ENCODE measurements around the gene SMIM41.

Gene SMIM41

GRCh38 chr12:52050116-52050757, 29.3 kb upstream of the SMIM41 start:
- TF ChIP-seq, protein P1, sequence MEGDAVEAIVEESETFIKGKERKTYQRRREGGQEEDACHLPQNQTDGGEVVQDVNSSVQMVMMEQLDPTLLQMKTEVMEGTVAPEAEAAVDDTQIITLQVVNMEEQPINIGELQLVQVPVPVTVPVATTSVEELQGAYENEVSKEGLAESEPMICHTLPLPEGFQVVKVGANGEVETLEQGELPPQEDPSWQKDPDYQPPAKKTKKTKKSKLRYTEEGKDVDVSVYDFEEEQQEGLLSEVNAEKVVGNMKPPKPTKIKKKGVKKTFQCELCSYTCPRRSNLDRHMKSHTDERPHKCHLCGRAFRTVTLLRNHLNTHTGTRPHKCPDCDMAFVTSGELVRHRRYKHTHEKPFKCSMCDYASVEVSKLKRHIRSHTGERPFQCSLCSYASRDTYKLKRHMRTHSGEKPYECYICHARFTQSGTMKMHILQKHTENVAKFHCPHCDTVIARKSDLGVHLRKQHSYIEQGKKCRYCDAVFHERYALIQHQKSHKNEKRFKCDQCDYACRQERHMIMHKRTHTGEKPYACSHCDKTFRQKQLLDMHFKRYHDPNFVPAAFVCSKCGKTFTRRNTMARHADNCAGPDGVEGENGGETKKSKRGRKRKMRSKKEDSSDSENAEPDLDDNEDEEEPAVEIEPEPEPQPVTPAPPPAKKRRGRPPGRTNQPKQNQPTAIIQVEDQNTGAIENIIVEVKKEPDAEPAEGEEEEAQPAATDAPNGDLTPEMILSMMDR (conservative IDR thresholded peaks at IDR 0.05): no peak
- 0 out of 2 replicates have a peak, but pooled peaks have one; percentile 65 for TF ChIP-seq ZFX (IDR thresholded peaks at IDR 0.05)
- peak overlapping the region; percentile 91 for H3K27ac ChIP-seq

DNA sequence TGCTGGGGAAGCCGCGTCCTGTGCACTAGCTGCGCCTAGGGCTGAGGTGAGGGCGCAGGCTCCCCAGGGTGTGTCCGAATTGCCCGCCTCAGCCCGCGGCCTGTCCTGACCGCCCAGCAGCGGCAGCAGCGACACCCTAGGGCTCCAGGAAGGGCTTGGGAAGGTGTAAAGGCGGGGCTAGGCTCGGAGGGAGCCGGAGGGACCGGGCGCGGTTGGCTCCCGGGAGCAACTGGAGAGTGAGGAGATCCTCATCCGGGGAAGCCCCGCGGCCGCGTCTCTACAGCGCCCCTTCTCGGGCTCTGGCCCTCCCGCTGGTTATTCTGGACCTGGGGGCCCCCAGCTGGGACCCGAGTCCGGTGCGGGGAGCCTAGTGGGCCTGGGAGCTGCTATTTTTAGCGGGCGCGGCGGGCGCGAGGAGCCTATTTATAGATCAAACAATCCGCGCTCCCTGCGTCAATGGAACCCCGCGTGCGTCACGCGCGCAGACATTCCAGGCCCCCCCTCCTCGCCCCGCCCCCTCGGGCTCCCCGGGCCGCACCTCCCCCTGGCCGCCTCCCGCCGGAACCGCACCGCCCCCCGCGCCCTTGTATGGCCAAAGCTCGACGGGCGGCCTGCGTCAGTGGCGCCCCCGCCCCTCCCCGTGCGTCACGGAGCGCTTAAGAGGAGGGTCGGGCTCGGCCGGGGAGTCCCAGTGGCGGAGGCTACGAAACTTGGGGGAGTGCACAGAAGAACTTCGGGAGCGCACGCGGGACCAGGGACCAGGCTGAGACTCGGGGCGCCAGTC, 28.6 kb upstream of the SMIM41 start, which contains the start of gene NR4A1:
Gene NR4A1, plus strand, starts transcription at position 685 of the 784 bp plus-strand sequence. CDS start 2,887 bp downstream, outside the sequence.
- TF ChIP-seq, protein P1 (conservative IDR thresholded peaks at IDR 0.05): no peak
- TF ChIP-seq ZFX (IDR thresholded peaks at IDR 0.05): peak; percentile 0; the same call in 1 of the 2 replicates
- H3K27ac ChIP-seq: peak within 1 kb of the TSS; percentile 91

GRCh38 chr12:52052468-52053186, 26.9 kb upstream of the SMIM41 start:
- no peak for TF ChIP-seq ZFX (IDR thresholded peaks at IDR 0.05)
- TF ChIP-seq, protein P1 (conservative IDR thresholded peaks at IDR 0.05): no peak
- H3K27ac ChIP-seq: peak overlapping the region; percentile 91

GRCh38 chr12:52053536-52054209, 25.8 kb upstream of the SMIM41 start:
- TF ChIP-seq ZFX (IDR thresholded peaks at IDR 0.05): no peak
- TF ChIP-seq, protein P1 (conservative IDR thresholded peaks at IDR 0.05): no peak
- H3K27ac ChIP-seq: peak overlapping the region; percentile 91

DNA sequence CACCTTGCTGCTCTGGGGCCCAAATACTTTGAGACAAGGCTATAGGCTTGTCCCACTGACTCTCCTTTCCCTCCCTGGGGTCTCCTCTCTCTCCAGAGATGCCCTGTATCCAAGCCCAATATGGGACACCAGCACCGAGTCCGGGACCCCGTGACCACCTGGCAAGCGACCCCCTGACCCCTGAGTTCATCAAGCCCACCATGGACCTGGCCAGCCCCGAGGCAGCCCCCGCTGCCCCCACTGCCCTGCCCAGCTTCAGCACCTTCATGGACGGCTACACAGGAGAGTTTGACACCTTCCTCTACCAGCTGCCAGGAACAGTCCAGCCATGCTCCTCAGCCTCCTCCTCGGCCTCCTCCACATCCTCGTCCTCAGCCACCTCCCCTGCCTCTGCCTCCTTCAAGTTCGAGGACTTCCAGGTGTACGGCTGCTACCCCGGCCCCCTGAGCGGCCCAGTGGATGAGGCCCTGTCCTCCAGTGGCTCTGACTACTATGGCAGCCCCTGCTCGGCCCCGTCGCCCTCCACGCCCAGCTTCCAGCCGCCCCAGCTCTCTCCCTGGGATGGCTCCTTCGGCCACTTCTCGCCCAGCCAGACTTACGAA, 25.2 kb upstream of the SMIM41 start:
- no peak for TF ChIP-seq ZFX (IDR thresholded peaks at IDR 0.05)
- TF ChIP-seq, protein P1 (conservative IDR thresholded peaks at IDR 0.05): no peak
- H3K27ac ChIP-seq: no peak overlapping the region; the same call in 1 of the 2 replicates

DNA sequence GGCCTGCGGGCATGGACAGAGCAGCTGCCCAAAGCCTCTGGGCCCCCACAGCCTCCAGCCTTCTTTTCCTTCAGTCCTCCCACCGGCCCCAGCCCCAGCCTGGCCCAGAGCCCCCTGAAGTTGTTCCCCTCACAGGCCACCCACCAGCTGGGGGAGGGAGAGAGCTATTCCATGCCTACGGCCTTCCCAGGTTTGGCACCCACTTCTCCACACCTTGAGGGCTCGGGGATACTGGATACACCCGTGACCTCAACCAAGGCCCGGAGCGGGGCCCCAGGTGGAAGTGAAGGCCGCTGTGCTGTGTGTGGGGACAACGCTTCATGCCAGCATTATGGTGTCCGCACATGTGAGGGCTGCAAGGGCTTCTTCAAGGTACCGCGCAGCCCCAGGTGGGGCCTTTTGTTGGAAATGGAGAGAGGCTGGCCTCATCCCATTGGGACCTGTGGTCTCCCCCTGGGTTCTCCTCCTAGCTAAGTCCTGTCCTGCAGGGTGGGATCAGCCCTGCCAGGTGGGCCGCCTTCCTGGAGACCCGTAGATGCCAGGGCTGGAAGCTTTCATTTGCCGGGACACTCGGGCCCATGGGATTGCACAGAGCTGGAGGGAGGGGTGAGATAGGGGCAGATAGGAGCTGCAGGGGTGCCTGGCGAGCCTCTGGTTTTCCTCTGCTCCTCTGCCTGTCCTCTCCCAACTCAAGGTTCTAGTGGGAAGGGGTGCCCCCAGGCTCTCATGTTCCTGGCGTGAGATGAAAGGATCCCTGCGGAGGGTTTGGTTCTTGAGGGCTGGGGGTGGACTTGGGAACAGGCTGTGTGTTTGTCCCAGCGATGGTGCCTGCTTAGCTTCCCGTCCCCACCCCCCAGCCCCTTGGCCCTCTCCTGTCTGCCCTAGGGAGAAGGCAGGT, 24.4 kb upstream of the SMIM41 start:
- no peak for TF ChIP-seq ZFX (IDR thresholded peaks at IDR 0.05)
- TF ChIP-seq, protein P1 (conservative IDR thresholded peaks at IDR 0.05): no peak
- no peak overlapping the region for H3K27ac ChIP-seq
